Activated naive CD4-positive, alpha-beta T cell (primary cell): ENCODE data around the gene PLEKHH2.
"Not testable (repeated sequence)": the region's sequence is repeated elsewhere in the genome, so short reads cannot be mapped to it uniquely, and the experiment has no call there.

Source experiments
- DNase-seq, 4 experiments: peaks; one replicate each; lab custom pipeline; 2025; lab: John Stamatoyannopoulos, UW

Gene PLEKHH2

GRCh38 chr2:43717322-43717721, 80.3 kb downstream of the PLEKHH2 start:
- no peak for DNase-seq

DNA sequence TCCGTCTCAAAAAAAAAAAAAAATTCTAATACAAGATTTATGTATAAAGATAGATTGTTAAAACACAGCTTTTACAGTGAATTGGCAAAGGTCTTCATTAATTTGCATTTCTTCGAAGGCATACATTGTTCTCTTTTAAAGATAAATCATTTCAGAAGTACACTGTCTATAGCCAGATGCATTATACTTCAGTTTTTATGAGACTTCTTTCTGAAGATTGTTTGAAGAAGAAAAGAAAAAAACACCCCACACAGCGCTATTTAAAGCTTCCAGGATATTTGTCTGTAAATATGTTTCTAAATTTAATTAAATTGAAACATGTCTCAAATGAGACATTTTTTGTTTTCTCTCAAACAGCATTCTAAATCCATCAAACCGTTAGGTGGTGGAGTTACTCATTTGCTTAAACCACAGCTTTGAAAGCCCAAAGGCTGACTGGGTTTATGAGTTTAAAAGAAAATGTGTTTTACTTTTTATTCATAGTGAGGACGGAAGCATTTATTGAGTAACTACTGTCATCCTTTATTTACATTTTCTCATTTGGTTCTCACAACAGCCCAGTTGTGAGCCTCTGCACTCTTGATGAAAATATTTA, 81.6 kb downstream of the PLEKHH2 start:
- DNase-seq = no peak

GRCh38 chr2:43724728-43725526, 87.9 kb downstream of the PLEKHH2 start:
- DNase-seq = no peak

- DNase-seq = no peak
These were observed 88.7 kb downstream of the PLEKHH2 start for GRCh38 chr2:43725711-43726246.

DNA sequence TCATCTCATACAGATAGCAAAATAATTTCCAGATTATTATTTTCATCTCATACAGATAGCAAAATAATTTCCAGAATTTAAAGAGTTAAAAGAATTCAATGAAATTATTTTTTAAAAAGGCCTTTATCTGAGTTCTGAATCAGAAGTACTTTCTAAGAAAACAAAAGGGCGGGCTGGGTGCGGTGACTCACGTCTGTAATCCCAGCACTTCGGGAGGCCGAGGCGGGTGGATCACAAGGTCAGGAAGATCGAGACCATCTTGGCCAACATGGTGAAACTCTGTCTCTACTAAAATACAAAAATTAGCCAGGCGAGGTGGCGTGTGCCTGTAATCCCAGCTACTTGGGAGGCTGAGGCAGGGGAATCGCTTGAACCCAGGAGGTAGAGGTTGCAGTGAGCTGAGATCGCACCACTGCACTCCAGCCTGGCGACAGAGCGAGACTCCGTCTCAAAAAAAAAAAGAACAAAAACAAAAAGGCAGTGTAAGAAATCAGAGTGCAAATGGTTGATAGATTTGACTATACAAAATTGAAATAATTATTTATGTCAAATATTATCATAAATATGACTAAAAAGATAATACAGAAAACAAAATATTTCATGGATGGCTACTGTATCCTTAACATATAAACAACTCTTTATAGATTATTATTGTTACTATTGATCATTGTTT, 90.0 kb downstream of the PLEKHH2 start:
- DNase-seq = not testable (repeated sequence)

DNA sequence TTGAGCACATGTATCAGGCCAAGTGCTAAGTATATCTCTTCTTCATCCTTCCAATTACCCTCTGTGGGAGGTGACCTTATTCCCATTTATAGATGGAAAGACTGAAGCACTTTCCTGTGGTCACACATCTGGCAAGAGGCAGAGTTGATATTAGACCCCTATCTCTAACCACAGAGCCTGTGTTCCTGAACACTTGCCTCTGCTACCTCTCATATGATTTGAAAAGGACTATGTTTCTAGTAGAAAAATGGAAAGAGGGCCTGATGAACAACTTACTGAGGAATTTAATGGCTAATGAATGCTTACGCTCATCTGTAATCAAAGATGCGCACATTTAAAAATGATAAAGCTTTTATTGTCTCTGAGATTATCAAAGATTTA, 90.6 kb downstream of the PLEKHH2 start:
- no peak for DNase-seq

DNA sequence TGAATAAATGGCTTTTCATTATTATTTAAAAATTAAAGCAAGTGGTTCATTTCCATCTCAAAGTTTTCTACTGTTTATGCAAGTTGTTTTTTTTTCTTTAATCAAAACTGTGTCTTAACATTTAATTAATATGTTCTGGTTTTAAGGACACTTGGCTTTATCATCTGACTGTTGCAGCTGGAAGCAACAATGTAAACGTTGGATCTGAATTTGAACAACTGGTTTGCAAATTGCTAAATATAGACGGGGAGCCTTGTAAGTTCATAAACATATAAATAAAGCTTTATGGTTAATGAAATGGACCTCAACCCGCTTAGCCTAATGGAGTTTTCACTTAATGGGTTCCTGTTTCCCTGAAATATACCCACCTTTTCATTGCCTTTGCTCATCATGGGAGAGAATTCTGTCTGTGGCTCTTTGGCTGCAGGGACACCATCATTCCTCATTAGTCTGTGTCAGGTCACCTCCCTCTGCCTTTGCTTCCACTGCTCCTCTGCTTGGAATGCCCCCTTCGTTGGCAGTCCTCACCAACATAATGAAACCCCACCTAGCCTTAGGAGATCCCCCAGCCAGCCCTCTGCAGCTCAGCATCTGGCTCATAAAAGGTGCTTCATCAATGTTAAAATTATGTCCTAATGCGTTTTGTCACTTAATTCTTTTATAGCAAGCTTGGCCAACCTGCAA, 92.6 kb downstream of the PLEKHH2 start:
- no peak for DNase-seq

DNA sequence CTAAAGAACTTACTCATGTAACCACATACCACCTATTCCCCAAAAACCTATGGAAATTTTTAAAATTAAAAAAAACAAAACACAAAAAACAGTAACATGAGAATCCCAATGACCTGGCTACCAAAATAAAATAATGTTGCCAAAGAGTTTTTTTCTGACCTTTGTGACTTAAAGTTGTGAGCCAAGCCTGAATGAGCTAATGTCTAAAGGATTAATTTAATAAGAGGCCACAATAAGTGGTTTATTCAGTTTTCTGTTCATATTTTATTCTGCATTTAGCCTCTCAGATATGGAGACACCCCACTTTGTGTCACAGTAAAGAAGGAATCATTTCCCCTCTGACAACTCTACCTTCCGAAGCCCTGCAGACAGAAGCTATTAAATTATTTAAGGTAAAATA, 94.2 kb downstream of the PLEKHH2 start:
- no peak for DNase-seq

DNA sequence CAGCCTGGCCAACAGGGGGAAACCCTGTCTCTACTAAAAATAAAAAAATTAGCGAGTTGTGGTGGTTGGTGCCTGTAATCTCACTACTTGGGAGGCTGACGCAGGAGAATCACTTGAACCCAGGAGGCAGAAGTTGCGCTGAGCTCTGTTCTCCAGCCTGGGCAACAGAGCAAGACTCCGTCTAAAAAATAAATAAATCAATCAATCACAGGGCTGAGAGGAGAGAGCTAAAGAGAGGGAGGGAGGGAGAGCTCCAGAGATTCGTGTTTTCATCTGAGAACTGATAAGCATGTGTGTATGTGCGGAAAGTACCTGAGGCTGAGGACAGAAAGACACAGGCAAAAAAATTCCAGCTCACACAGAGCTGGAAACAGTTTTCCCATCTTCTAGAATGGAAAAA, 99.6 kb downstream of the PLEKHH2 start:
- DNase-seq = no peak

GRCh38 chr2:43737097-43737854, 100.2 kb downstream of the PLEKHH2 start:
- no peak for DNase-seq

DNA sequence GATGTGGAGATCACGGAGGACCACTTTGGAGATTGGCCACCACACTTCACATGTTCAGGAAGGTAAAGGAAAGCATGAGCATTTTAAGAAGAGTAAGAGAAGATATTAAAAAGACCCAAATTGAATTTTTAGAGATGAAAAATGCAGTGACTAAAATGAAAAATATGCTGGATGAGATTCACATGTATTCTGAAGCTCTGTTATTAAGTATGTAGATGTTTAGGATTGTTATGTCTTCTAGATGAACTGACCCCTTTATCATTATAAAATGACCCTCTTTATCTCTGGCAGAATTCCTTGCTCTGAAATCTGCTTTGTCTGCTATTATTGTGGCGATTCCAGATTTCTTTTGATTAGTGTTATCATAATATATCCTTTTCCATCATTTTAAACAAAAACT, 100.8 kb downstream of the PLEKHH2 start:
- DNase-seq = no peak

DNA sequence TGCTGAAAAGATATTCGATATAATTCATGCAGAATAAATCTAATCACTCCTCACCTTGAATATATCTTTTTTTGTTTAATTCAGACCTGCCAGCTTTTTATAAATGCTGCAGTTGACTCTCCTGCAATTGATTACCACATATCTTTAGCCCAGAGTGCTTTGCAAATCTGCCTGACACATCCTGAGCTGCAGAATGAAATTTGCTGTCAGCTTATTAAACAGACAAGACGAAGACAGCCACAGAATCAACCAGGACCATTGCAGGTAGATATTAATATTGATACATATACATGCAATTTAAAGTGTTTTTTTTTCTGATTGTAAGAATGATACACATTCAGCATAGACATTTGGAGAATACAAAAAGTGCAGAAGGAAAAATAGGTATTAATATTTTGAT, 101.2 kb downstream of the PLEKHH2 start:
- no peak for DNase-seq

DNA sequence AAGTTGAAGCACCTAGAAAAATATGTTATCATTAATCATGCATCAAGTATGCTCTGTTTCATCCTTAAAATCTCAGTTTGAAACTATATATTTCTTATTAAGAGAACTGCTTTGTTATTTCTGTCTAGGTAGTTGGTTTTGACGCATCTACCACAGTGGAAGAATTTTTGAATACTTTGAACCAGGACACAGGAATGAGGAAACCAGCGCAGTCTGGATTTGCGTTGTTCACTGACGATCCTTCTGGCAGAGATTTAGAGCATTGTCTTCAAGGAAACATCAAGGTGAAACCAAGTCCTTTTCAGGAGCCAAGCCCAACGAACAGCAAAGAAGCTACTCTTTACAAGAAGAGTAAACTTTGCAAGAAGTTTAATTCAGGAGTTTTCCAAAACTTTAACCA, 106.6 kb downstream of the PLEKHH2 start:
- no peak for DNase-seq

DNA sequence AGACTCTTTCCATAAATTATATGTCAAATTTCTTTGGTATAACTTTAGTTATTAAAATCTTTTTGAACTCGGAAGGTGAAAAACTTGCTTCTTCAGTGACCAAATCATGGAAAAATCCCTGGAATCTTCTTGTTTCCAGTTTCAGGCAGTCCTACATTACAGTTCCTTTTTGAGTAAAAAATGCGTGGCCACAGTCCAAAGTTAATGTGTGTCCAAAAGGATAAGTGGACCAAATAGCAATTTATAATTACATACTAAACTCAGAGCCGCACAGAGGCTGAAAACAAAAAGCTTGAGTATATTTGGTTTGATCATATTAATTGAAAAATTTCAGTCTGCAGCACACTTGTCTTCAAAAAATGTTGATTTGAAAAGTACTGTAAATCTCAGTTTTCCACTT, 108.4 kb downstream of the PLEKHH2 start:
- no peak for DNase-seq

GRCh38 chr2:43748333-43748732, 111.3 kb downstream of the PLEKHH2 start:
- no peak for DNase-seq

DNA sequence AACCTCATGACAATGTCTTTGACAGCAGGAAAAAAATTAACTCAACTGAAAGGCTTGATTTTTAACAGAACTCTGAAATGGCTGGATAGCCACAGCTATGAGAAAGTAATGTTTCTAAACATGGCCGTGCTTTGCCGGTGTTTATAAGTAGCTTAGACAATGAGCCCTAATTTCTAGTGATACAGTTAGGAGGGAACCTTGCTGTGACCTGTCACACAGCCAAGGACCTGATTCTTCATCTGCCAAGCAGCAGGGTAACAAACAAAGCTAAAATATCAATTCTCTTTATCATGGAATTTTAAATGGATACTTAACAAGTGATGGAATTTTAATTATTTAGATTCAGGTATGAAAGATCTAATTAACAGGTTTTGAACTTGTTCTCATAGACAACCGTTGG, 112.5 kb downstream of the PLEKHH2 start:
- no peak for DNase-seq

- DNase-seq = no peak
These were observed 114.5 kb downstream of the PLEKHH2 start for GRCh38 chr2:43751476-43751990.

DNA sequence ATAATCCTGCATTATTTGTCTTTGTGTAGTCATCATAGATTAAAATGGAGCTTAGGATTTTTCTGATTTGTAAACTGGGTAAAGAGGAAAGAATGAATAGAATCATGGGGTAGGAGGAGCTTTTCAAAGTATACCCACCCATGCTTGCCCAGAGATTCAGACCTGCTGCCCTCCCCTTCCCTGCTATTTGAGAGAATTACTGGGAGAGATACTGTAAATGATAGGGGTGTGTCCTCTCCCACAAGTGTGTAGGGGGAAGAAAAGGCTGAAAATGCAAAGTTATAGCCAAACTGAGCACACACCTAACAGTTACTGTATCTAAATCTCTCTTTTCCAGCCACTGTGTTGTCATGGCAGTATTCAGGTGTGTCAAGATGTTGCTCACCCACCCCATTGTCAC, 115.2 kb downstream of the PLEKHH2 start:
- DNase-seq = no peak

DNA sequence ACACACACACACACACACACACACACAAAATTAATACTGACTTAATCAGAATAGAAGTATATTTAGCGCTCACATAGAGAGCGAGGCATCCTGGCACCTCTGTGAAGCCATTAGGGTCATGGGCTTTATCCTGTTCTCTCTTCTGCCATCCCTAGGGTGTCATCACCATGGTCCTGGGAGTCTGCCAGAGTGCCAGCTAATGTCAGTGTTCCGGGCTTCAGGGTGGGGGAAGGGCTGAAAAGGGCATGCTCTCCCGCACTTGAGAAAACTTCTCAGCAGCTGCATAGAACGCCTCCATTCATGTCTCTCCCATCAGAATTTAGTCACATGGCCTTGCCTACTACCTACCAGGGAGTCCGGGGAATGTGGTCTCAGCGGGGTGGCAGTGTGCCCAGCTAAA, 117.1 kb downstream of the PLEKHH2 start:
- DNase-seq = no peak

DNA sequence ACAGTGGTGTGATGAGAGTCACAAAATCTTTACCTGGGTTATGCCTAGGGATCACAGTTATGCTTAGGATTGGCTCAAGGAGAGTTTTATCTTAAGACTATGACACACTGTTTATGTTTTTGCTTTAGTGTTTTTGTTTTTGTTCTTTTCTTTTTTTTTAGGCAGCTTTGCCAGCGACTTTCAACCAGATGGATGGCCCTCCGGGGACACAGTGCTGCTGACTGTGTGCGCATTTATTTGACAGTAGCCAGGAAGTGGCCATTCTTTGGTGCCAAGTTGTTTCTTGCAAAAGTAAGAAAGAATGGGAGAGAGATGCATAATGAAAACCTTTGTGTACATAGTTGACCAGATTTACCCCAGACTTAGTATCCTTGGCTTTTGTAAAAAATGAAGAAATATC, 121.7 kb downstream of the PLEKHH2 start:
- DNase-seq = no peak

DNA sequence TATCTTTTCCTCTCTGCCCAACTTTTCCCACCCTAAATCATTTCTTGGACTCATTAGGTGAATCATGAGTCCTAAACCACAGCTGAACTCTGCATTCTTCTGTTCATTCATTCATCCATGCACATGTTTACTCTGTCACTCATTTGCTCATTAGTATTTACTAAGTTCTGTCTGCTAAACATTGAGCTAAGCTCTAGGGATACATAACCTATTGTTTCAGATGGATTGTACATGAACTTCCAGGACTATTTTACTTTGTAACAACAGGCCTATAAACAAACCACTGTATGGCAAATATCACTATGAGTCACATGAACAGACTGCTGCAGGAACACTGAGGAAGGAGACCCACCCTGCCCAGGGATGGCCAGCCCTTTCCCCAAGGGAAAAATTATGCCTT, 122.1 kb downstream of the PLEKHH2 start:
- DNase-seq = no peak

GRCh38 chr2:43762286-43762685, 125.2 kb downstream of the PLEKHH2 start:
- DNase-seq = no peak
